Gastroesophageal sphincter (tissue), 3 donors: ENCODE measurements around the gene AGER.

Experiments
- EP300 ChIP-seq: sonication (generic); formaldehyde crosslinking; IDR thresholded peaks from one replicate; pipeline ENCODE4 v1.6.1; 2017; ENCODE audit warnings: antibody characterized with exemption, mild to moderate bottlenecking
- POLR2A ChIP-seq, 2 donors: fragments of 450-650 bp; IDR thresholded peaks; one replicate each; pipeline ENCODE4 v1.6.1; 2017; ENCODE audit warnings: antibody characterized with exemption in 2 of 2, mild to moderate bottlenecking in 2 of 2, moderate library complexity in 1 of 2
- POLR2AphosphoS5 ChIP-seq: sonication (generic); formaldehyde crosslinking; IDR thresholded peaks from one replicate; pipeline ENCODE4 v1.6.1; 2017; ENCODE audit warnings: antibody characterized with exemption
- TF ChIP-seq, protein P1 (sequence below), 4 experiments: fragments of 200-600 bp in 2 of 4; fragments of 450-650 bp in 2 of 4; sonication (generic) in 1 of 4; IDR thresholded peaks; one replicate each; pipeline ENCODE4 v1.5.1; 2017 to 2019; ENCODE audit warnings: antibody characterized with exemption in 4 of 4, mild to moderate bottlenecking in 2 of 4, moderate library complexity in 2 of 4

DNA sequence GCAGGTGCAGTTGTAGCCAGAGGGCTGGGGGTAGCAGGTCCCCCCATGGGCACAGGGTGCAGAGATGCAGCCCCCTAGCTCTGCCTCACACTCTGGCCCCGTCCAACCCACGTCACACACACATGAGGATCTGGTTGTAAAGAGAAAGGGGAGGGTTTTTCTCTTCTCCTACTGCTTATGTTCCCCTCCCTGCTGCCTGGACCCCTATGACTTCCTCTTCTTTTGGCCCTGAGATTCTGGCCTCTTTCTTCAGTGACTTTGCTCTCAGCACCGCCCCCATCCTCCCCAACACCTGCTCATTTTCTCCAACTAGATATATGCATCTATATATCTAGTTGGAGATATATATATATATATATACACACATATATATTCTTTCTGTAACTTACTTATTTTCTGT lies 30.1 kb upstream of the AGER start:
- TF ChIP-seq POLR2A (IDR thresholded peaks at IDR 0.05) (no peak), EP300 (no peak), POLR2AphosphoS5 (no peak)
- TF ChIP-seq, protein P1, sequence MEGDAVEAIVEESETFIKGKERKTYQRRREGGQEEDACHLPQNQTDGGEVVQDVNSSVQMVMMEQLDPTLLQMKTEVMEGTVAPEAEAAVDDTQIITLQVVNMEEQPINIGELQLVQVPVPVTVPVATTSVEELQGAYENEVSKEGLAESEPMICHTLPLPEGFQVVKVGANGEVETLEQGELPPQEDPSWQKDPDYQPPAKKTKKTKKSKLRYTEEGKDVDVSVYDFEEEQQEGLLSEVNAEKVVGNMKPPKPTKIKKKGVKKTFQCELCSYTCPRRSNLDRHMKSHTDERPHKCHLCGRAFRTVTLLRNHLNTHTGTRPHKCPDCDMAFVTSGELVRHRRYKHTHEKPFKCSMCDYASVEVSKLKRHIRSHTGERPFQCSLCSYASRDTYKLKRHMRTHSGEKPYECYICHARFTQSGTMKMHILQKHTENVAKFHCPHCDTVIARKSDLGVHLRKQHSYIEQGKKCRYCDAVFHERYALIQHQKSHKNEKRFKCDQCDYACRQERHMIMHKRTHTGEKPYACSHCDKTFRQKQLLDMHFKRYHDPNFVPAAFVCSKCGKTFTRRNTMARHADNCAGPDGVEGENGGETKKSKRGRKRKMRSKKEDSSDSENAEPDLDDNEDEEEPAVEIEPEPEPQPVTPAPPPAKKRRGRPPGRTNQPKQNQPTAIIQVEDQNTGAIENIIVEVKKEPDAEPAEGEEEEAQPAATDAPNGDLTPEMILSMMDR (IDR thresholded peaks at IDR 0.05): no peak
